Tibial artery (tissue), 4 donors: ENCODE data around the gene PRKAG2.

Experiments
- DNase-seq, 2 donors: peaks; one replicate each; pipeline ENCODE4 v3.0.0-alpha.2; 2019
- H3K27ac ChIP-seq, 2 donors: fragments of 200-600 bp; sonication (generic) in 1 of 2; 1 replicate in 1 of 2; 2 replicates in 1 of 2; pipeline ENCODE4 v1.5.1; 2018 to 2019; ENCODE audit warnings: mild to moderate bottlenecking in 1 of 2
- H3K27me3 ChIP-seq, 2 donors: fragments of 200-600 bp; sonication (generic) in 1 of 2; one replicate each; pipeline versions ENCODE4 v1.5.1 to v1.6.0; 2016 to 2019
- H3K36me3 ChIP-seq, 3 donors: fragments of 200-600 bp; sonication (generic) in 2 of 3; one replicate each; pipeline ENCODE4 v1.5.1; 2016 to 2019; ENCODE audit warnings: mild to moderate bottlenecking in 2 of 3
- H3K4me1 ChIP-seq, 4 donors: fragments of 200-600 bp; sonication (generic) in 2 of 4; 1 replicate in 3 of 4; 2 replicates in 1 of 4; pipeline ENCODE4 v1.5.1; 2016 to 2019
- H3K4me3 ChIP-seq, 2 donors: fragments of 200-600 bp; sonication (generic) in 1 of 2; 1 replicate in 1 of 2; 2 replicates in 1 of 2; pipeline ENCODE4 v1.5.1; 2018 to 2019; ENCODE audit warnings: mild to moderate bottlenecking in 2 of 2
- H3K9me3 ChIP-seq, 3 donors: fragments of 200-600 bp; sonication (generic) in 1 of 3; one replicate each; pipeline ENCODE4 v1.5.1; 2016 to 2019
- CTCF ChIP-seq, 2 experiments: fragments of 200-600 bp in 1 of 2; fragments of 450-650 bp in 1 of 2; IDR thresholded peaks; one replicate each; pipeline ENCODE4 v1.5.1; 2017 to 2019; ENCODE audit warnings: antibody characterized with exemption in 2 of 2, mild to moderate bottlenecking in 1 of 2, moderate library complexity in 1 of 2
- intact Hi-C: fragments of 100-400 bp; cut with DNase I; formaldehyde crosslinking; loops from one replicate; pipeline ENCODE4 v1.15.0; 2023; ENCODE audit warnings: low total_unique reads

PRKAG2 gene

GRCh38 chr7:151623766-151624165 is 253.1 kb downstream of the PRKAG2 start:
- Histone ChIP-seq H3K9me3 (no peaks in the 10 kb centered on the region), H3K27ac (no peak overlapping the region), H3K36me3 (peaks cover 0 to 30% (median 18%) of the 10 kb centered on the region in 3 donors), H3K4me3 (no peak overlapping the region), H3K4me1 (peaks cover 0 to 57% (median 25%) of the 10 kb centered on the region in 4 donors), H3K27me3 (no peaks in the 10 kb centered on the region)
- intact Hi-C loops: loop anchor here (10.0 kb wide), 1 partner anchor 131 kb away; no protein-coding TSS in a partner anchor
- no peak for TF ChIP-seq CTCF (IDR thresholded peaks at IDR 0.05)
- no peak for DNase-seq

DNA sequence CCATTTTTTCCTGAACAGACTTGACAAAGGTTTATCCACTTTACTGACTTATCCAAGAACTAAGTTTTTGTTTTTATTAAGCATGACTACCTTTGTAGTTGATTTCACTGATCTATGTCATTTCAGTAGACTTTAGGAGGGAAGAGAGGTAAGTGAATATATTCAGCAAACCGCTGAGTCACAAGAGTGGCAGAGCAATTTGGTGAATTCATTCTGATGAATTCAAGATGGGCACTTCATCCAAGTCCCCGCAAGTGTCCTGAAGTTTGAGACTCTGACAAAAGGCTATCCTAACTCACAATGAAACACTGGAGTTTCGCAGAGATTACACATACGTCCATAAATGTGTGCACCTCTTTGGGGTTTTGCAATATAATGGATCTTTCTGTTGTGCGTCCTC is 255.0 kb downstream of the PRKAG2 start:
- no peak for TF ChIP-seq CTCF (IDR thresholded peaks at IDR 0.05)
- DNase-seq: no peak
- Histone ChIP-seq H3K9me3 (no peaks in the 10 kb centered on the region), H3K27ac (no peak overlapping the region), H3K36me3 (peaks cover 0 to 30% (median 11%) of the 10 kb centered on the region in 3 donors), H3K27me3 (no peaks in the 10 kb centered on the region), H3K4me3 (no peak overlapping the region), H3K4me1 (peaks cover 0 to 54% (median 12%) of the 10 kb centered on the region in 4 donors)
- intact Hi-C loops: loop anchor here (10.0 kb wide), 1 partner anchor 133 kb away; no protein-coding TSS in a partner anchor

DNA sequence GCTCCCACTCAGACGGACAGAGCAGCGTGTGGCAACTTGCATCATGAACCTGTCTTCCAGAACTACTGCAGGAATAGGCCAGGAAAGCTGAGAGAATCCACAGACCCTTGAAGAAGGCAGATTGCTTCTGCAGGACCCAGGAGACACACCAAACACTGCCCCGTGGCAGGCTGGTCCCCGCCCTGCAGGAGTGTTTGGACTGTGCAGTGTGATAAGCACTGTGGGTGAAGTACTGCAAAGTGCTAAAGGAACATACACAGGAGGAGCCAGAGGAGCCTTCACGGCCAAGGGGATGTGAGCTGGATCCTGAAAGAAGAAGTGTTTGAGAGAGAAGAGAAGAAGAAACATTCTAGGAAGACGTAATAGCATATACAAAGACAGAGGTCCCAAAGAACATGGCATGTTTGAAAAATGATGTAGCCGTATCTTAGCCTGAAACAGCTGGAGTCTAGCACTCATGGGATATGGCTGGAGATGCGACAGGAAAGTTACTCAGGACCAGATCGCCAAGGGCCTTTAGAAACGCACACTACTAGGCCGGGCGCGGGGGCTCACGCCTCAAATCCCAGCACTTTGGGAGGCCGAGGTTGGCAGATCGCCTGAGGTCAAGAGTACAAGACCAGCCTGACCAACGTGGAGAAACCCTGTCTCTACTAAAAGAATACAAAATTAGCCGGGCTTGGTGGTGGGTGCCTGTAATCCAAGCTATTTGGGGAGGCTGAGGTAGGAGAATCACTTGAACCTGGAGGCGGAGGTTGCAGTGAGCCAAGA is 260.3 kb downstream of the PRKAG2 start:
- TF ChIP-seq CTCF (IDR thresholded peaks at IDR 0.05): no peak
- peaks cover 0 to 38% (median 6%) of the 10 kb centered on the region in 4 donors for H3K4me1 ChIP-seq
- intact Hi-C loops: no loop called here
- no peak overlapping the region for H3K4me3 ChIP-seq
- no peaks in the 10 kb centered on the region for H3K9me3 ChIP-seq
- DNase-seq: no peak
- no peak overlapping the region for H3K27ac ChIP-seq
- H3K36me3 ChIP-seq: peaks cover 0 to 23% (median 15%) of the 10 kb centered on the region in 3 donors
- H3K27me3 ChIP-seq: no peaks in the 10 kb centered on the region

GRCh38 chr7:151615784-151616183 is 261.1 kb downstream of the PRKAG2 start:
- Histone ChIP-seq H3K4me3 (no peak overlapping the region), H3K27ac (no peak overlapping the region), H3K36me3 (peaks cover 7 to 21% (median 15%) of the 10 kb centered on the region in 3 donors), H3K27me3 (no peaks in the 10 kb centered on the region), H3K4me1 (peaks cover 0 to 34% (median 6%) of the 10 kb centered on the region in 4 donors), H3K9me3 (no peaks in the 10 kb centered on the region)
- DNase-seq: no peak
- no peak for TF ChIP-seq CTCF (IDR thresholded peaks at IDR 0.05)
- intact Hi-C loops: no loop called here

- no peak for TF ChIP-seq CTCF (IDR thresholded peaks at IDR 0.05)
- no peak overlapping the region for H3K4me3 ChIP-seq
- no peaks in the 10 kb centered on the region for H3K27me3 ChIP-seq
- no peak for DNase-seq
- H3K4me1 ChIP-seq: peaks cover 0 to 34% (median 6%) of the 10 kb centered on the region in 4 donors
- intact Hi-C loops: no loop called here
- peaks cover 9 to 15% (median 14%) of the 10 kb centered on the region in 3 donors for H3K36me3 ChIP-seq
- no peaks in the 10 kb centered on the region for H3K9me3 ChIP-seq
- no peak overlapping the region for H3K27ac ChIP-seq
Measured at GRCh38 chr7:151615058-151615457, 261.9 kb downstream of the PRKAG2 start.
